ENCODE results near the gene DOCK8. TPM values are rescaled to one million over a fixed set of nuclear protein-coding genes. Genes with fewer than 3 reads are reported as not detected.

DOCK8 gene
- polyA plus RNA-seq, 2 of the 4 experiments (the other 2 are of a cell fraction) = 0.27 to 0.68 TPM

GRCh38 chr9:354453-354852 lies 139.8 kb downstream of the DOCK8 start:
- Histone ChIP-seq H3K4me1 (no peaks in the 10 kb centered on the region), H3K4me3 (no peak overlapping the region), H3K9me3 (no peaks in the 10 kb centered on the region), H3K27ac (no peak overlapping the region), H3K4me2 (no peak overlapping the region)
- no peak for DNase-seq (ENCODE audit: low read depth in 1 of 2, low spot score in 1 of 2)
- WGBS (ENCODE audit: missing lambda C conversion rate) = 41% methylated on average over 7 of the region's 8 CpGs
- POLR2A ChIA-PET = no interaction called here
- CTCF ChIA-PET = interaction anchor here (1.7 kb wide), 1 partner anchor 251 kb away, joined by 3 read pairs; no protein-coding TSS in a partner anchor
- TF ChIP-seq NR3C1 (IDR thresholded peaks at IDR 0.05) = no peak
- TF ChIP-seq JUN (IDR thresholded peaks at IDR 0.05) = no peak
- TF ChIP-seq ZFP36 (IDR thresholded peaks at IDR 0.05; ENCODE audit: borderline replicate concordance, partially characterized antibody) = no peak
- no peak for TF ChIP-seq RARB (CRISPR knock-in tag; IDR thresholded peaks at IDR 0.05)
- TF ChIP-seq REST (IDR thresholded peaks at IDR 0.05) = no peak
- no peak for FAIRE-seq
- no peak for ATAC-seq

- no peak overlapping the region for H3K27ac ChIP-seq
- ATAC-seq (no peak), FAIRE-seq (no peak), DNase-seq (ENCODE audit: low read depth in 1 of 2, low spot score in 1 of 2) (no peak)
- H3K4me2 ChIP-seq = no peak overlapping the region
- 57% methylated on average over 4 of the region's 4 CpGs for WGBS (ENCODE audit: missing lambda C conversion rate)
- ChIA-PET CTCF (no interaction called here), POLR2A (no interaction called here)
- H3K4me3 ChIP-seq = no peak overlapping the region
- TF ChIP-seq ATOH8 (CRISPR knock-in tag; IDR thresholded peaks at IDR 0.05; ENCODE audit: low read depth) (no peak), MYC (IDR thresholded peaks at IDR 0.05; ENCODE audit: borderline replicate concordance, low read length) (no peak), RARB (CRISPR knock-in tag; IDR thresholded peaks at IDR 0.05) (no peak), ZSCAN20 (CRISPR knock-in tag; IDR thresholded peaks at IDR 0.05) (no peak), RAD21 (conservative IDR thresholded peaks at IDR 0.05 in 1 of 2, IDR thresholded peaks at IDR 0.05 in 1 of 2) (no peak), GATA3 (IDR thresholded peaks at IDR 0.05; ENCODE audit: borderline replicate concordance) (no peak), BHLHE40 (IDR thresholded peaks at IDR 0.05; ENCODE audit: low read depth, low read length) (no peak), EHF (CRISPR knock-in tag; IDR thresholded peaks at IDR 0.05) (no peak), SMC3 (IDR thresholded peaks at IDR 0.05) (no peak), FOXS1 (CRISPR knock-in tag; IDR thresholded peaks at IDR 0.05) (no peak), PHF8 (IDR thresholded peaks at IDR 0.05; ENCODE audit: borderline replicate concordance, low read depth) (no peak), CBX8 (IDR thresholded peaks at IDR 0.05) (no peak), TFCP2L1 (CRISPR knock-in tag; IDR thresholded peaks at IDR 0.05) (no peak), NR3C1 (IDR thresholded peaks at IDR 0.05) (no peak), USF2 (IDR thresholded peaks at IDR 0.05) (no peak), MAX (IDR thresholded peaks at IDR 0.05) (no peak), HEYL (CRISPR knock-in tag; IDR thresholded peaks at IDR 0.05) (no peak), JUN (IDR thresholded peaks at IDR 0.05) (no peak), CHD2 (IDR thresholded peaks at IDR 0.05; ENCODE audit: low read length, partially characterized antibody) (no peak)
- H3K4me1 ChIP-seq = no peaks in the 10 kb centered on the region
- no peaks in the 10 kb centered on the region for H3K9me3 ChIP-seq
These were observed 142.9 kb downstream of the DOCK8 start for GRCh38 chr9:357560-357959.
